GM21423 (cell line): ENCODE measurements around the gene FOXJ1.
"Not testable (repeated sequence)": the region's sequence is repeated elsewhere in the genome, so short reads cannot be mapped to it uniquely, and the experiment has no call there.

Experiments used
- ATAC-seq: cut with Tn5 transposase; IDR thresholded peaks from one replicate; pipeline ENCODE4 v1.9.1; 2021; ENCODE audit warnings: mild to moderate bottlenecking, moderate library complexity; ENCODE audit not compliant: unreplicated experiment

FOXJ1 gene, protein sequence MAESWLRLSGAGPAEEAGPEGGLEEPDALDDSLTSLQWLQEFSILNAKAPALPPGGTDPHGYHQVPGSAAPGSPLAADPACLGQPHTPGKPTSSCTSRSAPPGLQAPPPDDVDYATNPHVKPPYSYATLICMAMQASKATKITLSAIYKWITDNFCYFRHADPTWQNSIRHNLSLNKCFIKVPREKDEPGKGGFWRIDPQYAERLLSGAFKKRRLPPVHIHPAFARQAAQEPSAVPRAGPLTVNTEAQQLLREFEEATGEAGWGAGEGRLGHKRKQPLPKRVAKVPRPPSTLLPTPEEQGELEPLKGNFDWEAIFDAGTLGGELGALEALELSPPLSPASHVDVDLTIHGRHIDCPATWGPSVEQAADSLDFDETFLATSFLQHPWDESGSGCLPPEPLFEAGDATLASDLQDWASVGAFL

DNA sequence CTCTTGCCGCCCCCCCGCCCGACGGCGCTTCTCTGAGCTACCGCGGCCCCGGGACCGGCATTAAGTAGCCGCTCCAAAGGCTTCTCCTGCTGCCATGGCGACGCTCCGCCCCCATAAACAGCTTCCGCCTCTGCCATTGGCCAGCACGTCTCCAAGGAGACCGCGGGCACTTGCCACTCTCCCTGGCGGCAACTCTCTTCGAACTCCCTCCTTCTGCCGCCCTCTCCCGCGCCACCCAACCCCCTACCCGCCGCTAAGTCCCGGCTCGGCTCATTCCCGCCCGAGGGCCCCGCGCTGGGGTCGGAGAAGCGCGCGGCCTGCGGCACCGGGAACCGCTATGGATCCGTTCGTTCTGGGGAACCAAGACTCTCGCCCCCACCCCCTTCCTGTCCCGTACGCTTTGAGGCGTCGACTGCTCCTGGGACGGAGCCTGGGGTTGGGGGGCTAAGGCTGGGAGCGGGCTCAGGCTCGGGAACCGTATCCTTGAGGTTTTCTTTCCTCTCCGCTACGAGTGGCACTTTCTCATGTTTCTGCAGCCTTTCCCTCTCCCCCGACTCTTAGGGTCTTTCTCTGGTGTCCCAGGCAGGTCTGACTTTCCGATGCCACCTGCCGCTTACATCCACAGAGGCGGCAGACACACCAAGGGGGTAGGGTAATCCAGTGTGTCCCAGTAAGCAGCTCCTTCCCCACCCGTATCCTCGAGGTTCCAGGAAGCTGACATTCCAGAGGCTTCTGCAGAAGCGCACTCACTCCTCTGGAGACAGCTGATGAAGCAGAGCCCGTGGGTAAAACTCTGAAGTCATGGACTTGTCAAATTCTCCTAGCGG lies at the start of gene FOXJ1:
TSS of gene FOXJ1 (minus strand) at position 34 of the 827 bp plus-strand sequence. CDS start 850 bp downstream, outside the sequence.
- peak; percentile 54 for ATAC-seq

DNA sequence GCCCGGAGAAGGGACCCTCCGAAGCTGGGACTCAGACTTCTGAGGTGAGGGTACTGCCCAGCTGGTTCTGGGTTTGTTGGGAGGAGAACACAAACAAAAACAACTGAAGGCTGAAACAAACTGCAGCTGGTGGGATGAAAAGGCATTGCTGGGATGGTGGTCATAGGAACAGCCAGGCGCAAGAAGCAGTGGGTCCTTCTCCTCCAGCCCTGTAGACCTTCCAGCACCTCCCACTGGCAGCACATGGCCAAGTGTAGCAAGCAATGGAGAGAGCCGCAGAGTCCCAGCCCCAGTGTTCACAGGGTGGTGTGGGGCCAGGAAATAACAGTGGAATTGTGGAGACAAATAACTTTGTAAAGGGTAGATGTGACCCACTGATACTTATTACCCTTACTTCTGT lies 48.7 kb upstream of the FOXJ1 start:
- ATAC-seq, result no peak

DNA sequence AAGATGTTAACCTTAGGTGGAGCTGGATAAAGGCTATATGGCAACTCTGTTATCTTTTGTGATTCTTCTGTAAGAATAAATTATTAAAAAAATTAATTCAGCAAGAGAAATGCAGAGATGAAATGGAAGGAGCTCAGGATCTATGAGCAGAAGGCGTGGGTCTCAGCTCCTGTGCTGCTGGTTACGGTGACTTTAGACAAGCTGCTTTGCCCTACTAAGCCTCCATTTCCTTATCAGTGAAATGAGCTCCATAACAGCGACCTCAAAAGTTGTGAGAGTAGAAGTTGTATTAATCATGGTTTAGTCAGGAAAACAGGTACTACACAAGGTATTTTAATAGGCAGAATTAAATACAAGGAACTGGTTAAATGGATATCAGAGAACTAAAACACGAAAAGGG lies 48.2 kb upstream of the FOXJ1 start:
- ATAC-seq, result no peak

DNA sequence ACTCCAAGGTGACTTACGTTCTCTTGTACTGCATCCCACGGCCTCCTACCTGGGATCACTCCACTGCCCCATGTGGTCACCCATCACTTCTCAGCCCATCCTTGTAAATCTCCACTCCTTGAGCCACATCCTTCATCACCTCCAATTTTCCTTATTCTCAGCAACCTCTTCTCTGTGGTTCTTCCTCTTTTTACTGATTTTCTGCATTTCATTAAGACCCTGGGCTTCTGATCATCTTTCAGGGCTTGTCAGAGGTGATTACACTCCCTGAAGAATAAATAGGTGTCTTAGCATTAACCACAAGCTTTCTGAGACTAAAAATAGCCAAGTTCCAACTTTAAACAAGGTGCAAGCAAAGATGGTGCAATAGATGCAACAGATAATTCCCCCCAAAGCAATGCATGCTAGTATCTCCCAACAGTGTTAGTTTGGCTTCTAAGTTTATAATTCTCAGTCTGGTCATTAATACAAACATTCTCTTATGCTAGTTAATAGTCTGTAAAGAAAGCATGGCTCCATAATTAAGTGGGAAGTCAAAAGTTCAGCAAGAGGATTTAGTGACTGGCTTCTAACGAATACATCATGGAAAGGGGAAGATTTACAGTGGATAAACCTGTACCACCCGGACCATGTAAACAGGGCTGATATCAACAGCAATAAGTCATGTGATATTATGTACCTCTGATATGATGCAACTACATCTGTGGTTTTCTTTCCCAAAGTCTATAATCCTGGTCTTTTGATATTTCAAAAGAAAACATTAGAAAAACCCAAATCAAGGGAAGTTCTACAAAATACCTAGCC lies 47.4 kb upstream of the FOXJ1 start:
- ATAC-seq, result no peak

DNA sequence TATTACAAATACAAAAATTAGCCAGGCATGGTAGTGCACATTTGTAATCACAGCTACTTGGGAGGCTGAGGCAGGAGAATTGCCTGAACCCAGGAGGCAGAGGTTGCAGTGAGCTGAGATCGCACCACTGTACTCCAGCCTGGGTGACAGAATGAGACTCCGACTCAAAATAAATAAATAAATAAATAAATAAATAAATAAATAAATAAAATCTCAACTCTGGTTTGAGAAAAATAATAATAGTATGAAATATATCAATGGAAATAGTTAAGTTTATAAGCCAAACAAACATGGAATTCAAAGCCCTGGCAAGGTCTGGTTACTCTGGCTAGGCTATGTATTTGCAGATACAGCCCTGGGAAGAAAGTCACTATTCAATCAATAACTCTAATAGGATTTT lies 45.7 kb upstream of the FOXJ1 start:
- ATAC-seq, result not testable (repeated sequence)

DNA sequence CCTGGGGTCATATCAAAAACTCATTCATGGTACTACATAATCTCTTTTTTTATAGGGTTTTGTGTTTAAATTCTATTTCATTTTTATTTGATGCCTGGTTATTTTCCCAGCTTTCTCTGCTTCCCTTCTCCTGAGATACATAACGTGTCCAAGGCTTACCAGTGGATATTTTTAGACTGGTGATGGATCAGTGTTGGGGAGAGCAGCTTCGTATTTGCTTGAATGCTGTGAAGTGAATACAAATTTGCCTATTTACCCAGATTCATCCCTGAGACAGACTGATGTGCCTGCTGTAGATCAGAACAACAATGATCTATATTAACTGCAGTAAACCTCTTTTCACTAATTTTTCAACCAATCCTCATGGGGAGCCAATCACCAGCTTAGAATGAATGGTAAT lies 43.2 kb upstream of the FOXJ1 start:
- ATAC-seq, result no peak

DNA sequence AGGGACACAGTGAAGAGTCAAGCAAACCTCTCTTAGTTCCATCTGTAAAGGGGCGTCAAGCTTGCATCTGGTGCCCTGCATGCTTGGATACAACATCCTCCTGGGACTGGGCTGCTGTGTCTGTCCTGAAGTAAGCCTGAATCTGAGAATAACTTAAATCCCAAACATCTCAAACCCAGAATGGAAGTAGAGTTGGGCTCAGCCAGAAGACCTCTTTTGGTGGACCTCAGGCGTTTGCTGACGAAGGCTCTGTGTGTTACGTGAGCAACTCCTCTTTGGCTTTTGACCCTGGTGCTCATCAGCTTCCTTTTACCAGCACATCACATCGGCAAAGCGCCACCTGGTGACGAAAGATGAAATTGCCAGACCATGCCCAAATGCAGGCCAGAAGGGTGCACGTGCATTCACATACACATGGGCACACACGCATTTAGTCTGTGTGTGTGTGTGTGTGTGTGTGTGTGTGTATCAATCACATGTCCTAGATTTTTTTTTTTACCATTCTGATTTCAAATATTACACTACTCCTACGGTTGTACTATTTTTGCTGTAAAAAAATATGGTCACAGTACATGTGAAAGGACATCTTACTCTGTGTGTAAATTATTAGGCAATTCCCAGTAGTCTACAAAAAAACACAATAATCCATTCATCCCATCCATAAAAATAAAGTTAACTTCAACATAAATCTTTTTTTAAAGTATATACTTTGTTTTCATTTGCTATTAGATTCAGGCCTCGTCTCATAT lies 41.1 kb upstream of the FOXJ1 start:
- no peak for ATAC-seq

DNA sequence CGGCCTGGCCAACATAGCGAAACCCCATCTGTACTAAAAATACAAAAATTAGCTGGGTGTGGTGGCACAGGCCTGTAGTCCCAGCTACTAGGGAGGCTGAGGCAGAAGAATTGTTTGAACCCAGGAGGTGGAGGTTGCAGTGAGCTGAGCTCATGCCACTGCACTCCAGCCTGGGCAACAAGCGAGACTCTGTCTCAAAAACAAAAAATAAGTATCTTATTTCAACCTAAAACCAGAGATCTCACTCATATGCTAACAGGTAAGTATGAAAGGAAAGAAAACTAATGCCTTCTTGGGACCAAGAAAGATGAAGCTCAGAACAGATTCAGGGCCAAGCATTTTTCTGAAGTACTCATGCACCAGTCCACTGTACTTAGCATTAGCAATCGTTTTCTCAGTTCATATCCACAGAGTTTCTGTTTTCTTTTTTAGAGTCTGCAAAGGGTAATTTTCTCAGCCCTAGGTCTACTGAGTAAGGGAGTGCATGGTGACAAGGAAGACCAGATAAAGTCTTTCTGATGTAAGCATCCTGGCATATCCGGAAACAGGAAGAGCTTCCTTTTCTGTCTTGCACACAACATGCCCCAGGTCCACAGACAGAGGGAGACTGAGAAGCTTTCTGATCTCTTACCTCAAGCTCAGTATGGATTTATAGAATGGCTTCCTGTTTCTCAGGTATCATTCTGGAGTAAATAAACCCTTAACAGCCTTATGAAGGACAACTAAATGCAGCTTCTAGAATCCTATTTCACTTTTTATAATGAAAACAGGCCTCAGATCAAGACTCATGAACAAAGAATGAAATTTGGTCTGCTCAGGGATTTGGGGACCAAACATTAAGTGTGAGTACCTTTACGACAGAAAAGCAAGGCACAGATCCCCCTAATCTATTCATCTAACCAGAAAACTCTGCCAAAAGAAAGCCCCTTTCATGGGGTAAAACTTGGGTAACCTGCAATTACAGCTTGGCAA lies 38.7 kb upstream of the FOXJ1 start:
- no peak for ATAC-seq

DNA sequence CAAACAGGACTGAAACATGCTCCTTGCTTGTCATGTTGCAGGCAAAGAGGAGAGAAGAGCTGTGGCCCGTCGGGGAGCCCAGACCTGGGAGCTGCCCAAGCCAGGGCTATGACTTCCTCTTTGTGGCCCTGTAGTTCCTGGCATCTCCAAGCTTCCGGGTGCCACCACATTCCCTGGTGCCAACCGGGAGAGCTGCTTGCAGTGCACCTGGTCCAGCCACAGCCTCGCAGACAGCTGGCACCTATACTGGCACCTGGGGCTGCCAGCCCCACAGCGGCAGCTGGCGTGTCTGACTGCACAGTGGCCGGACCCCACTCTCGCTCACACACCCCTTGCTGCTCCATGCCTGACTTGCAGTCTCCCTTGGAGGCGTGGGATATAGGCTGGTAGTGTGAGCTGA lies 37.1 kb upstream of the FOXJ1 start:
- ATAC-seq, result no peak

DNA sequence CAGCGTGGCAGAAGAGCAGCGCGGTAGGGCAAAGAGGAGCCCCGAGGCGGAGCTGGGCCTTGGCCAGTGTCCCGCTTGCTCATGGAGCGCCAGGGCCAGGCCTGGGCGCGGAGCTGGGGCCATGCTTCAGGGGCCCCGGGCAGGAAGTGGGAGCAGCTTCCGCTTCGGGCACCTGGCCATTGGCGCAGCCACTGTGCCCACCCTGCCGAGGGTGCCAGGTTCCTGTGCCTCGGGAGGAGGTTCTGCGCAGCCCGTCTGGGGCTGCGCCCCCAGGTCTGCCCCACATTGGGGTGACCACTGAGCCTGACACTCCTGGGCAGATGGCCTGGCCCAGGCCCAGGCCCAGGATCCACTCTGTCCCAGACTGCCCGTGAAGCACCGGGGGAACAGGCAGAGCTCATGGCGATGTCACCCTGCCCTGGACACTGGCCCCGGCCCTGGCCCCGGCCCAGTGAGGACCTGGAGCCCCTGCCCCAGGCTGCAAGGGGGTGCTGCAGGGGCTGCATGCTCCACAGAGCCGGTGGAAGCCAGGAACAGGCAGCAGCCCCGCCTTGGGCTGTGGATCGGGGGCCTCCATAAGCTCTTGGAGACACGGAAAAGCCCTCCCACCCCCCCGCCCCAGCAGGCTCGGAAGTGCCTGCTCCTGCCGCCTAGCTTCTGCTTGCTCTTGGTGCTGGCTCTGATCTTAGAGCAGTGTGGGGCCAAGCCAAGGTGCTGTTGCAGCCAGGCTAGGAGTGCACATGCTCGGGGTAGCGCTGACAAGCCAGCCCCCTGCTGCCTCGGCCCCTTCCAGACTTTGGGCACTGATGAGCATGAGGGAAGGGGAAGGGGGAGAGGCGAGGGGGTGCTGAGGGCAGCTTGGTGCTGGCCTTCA lies 35.9 kb upstream of the FOXJ1 start:
- no peak for ATAC-seq

DNA sequence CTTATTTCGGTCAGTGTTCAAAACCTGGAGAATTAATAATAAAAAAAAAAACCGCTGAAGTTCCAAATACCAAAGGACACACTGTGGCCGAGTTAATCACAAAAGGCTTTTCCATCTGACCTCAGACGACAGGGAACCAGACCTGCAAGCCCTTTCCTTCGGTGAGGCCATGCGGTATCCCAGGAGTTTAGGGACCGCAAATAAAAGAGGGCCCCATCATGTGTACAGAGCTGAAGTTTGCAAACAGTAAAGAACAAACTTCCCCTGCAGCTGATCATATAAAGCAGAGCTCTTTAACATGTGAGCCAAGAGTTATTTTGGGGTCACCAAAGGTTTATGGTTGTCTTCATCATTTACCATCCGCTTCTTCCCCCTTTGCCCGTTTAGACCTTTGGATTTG lies 33.0 kb upstream of the FOXJ1 start:
- ATAC-seq, result no peak

DNA sequence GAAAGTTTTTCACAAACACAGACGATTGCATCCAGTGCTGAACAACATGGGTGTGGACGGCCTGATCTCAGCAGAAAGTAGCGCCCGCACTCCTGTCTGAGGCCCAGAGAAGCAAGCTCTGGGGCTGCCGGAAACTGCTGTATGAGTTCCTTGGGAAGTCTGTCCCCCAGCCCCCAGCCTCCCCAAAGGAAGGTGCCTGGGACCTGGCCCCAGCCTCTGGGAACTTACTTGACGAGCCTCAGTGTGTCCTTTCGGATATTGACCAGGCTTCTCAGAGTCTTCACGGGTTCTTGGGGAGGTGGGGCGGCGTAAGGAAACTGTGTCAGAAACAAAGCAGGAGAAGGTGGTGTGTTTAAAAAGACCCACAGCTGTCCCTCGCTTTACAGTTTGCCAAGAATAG lies 32.4 kb upstream of the FOXJ1 start:
- ATAC-seq, result no peak

DNA sequence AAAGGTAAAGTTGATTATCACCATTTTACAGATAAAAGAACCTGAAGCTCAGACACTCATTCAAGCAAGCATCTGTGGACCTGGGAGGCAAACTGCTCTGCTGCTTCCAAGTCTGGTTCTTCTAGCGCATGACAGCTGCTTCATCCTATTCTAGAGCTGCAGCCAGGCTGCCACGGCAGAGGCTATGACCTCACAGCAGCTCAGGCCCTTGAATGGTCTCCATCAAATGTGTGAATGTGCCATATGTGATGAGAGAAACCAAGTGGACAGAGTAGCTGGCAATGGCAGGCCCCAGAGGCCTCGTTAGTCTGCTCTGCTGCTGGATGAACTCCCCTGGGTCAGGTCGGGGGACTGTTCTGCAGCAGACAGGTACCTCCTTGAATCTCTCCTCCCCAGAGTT lies 30.7 kb upstream of the FOXJ1 start:
- ATAC-seq, result no peak

DNA sequence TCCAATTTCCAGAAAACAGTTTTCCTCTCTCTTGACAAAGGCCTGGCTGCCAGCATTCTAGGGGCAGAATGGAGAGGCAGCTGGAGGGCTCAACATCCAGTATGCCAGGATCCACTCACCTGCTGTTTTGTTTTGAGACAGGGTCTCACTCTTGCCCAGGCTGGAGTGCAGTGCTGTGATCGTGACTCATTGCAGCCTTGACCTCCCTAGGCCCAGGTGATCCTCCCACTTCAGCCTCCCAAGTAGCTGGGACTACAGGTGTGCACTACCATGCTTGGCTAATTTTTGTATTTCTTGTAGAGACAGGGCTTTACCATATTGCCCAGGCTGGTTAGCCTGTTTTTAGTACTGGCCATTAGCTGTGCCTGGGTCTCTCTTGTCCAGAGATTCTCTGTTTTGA lies 29.1 kb upstream of the FOXJ1 start:
- ATAC-seq, result no peak

DNA sequence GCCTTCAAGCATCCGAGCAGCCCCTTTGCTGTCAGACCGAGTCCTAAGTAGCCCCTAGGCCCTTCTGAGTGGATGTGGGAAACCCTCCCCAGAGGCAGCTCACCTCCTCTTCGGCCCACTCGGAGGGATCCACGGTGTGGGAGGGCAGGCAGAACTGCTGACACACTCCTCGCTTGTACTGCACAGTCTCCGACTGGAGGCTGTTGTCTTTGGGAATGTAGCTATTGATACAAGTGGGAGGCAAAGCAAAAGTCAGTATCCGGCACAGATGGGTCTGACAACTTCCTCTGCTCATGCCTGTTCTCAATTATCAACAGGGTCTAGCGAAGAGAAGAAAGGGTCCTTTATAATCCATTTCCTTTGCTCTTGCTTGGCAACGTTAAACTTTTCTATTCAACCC lies 25.9 kb upstream of the FOXJ1 start:
- no peak for ATAC-seq

DNA sequence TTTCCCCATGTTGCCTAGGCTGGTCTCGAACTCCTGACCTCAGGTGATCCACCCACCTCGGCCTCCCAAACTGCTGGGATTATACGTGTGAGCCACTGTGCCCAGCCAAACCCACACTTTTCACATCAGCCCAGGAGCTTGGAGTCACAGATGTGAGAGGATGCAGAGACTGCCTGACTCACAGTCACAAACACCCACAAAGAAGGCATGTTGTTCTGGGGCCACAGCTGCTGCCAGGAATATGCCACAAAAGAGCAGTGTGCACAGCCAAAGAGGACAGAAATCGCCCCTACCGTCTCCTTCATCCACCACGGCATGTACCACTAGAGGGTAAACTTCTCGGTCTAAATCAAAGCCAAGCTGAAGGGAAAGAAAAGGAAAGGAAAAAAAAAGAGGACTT lies 25.1 kb upstream of the FOXJ1 start:
- ATAC-seq, result no peak

DNA sequence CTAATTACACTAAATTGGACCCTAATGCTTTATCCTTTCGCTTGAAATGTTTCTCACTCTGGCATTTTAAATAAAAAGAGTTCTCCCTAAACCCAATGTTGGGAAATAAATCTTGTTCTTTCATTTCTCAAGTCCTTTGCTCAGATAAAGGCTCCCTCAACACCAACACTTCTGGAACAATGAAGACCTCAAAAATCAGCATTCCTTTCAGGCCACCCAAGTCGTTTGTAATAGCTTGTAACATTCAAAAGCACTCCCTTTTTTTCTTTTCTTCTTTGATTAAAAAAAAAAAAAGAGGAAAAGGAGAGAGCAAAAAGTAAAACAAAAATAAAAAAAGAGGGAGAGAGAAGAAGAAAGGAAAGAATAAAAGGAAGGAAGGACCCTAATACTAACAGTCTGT lies 23.3 kb upstream of the FOXJ1 start:
- ATAC-seq, result no peak

DNA sequence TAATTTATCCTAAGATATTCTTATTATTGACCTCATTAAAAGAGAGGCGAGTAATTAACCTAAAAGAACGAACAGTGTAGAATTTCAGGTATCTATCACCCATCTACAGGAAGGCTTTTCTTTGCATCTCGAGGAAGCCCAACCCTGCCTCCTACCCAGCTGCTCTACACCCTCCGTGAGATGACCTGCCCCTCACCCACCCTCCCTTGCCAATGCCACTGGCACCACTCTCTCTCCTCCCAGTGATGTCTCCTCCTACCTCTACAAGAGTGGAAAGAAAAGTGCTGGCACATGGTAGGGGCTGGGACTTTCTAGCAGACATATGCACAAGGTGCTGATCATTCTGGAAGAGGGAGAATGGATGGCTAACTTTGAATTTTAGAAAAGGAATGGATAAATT lies 22.9 kb upstream of the FOXJ1 start:
- no peak for ATAC-seq
